Dermis blood vessel endothelial cell (primary cell): Measurements from ENCODE around the gene ST8SIA1. TPM values are rescaled to one million over a fixed set of nuclear protein-coding genes. Genes with fewer than 3 reads are reported as not detected.

Source experiments
- DNase-seq: peaks from one replicate; pipeline ENCODE4 v3.0.0; 2010
- total RNA-seq: library from RNA; depleted of rRNA; stranded (reverse); fragments of >200 nt; gene quantifications from 2 replicates; pipeline ENCODE4 v1.2.3, GENCODE V29; 2014

Gene ST8SIA1
- total RNA-seq, 1 donor from 2014 or later: 0.17 TPM

DNA sequence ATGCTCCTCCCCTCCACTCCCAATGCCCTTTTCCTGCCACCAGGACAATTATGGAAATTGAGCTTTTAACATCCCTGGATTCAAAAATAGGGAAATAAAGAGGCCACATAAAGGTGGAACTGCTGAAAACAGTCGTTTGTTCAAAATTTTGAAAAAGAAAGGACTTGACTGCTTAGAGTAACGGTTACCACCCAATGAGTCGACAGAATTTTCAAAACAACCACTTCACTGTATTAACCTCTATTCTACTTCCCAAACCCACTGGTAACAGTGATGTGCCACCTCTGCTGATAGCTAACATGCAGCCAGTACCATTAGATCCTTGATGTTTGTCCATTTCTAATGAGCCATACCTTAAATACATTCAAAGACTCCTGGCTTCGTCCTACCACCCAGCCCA, 4.9 kb downstream of the ST8SIA1 start:
- DNase-seq: no peak

- DNase-seq: no peak
Observed at GRCh38 chr12:22325218-22325617, 9.3 kb downstream of the ST8SIA1 start.

GRCh38 chr12:22322091-22322490, 12.4 kb downstream of the ST8SIA1 start:
- no peak for DNase-seq

- DNase-seq: no peak
Observed at GRCh38 chr12:22321638-22322037, 12.9 kb downstream of the ST8SIA1 start.

DNA sequence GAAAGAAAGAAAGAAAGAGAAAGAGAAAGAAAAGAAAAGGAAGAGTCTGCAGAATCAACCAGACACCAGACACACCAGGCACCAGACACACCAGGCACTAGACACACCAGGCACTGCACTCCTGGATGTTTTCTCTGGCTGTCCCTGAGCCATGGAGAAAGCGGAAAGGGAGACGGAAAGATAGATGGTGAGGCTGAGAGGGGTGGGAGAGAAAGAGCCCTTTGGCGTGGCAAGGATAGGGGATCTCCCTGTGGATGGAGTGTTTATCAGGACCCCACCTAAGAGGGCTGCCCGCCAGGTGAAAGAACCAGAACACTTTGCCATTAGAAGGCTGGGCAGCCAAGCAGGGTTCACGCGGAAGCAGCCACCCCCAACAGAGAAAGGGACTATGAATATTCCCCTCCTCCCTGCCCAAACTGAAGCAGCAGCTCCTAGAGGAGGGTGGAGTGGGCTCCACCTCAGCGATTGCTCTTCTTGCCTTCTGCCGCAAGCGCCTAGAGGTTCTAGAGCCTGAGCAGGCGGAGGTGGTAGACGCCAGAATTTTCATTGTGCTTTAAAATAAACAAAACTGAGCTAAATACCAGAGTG, 13.4 kb downstream of the ST8SIA1 start:
- no peak for DNase-seq

DNA sequence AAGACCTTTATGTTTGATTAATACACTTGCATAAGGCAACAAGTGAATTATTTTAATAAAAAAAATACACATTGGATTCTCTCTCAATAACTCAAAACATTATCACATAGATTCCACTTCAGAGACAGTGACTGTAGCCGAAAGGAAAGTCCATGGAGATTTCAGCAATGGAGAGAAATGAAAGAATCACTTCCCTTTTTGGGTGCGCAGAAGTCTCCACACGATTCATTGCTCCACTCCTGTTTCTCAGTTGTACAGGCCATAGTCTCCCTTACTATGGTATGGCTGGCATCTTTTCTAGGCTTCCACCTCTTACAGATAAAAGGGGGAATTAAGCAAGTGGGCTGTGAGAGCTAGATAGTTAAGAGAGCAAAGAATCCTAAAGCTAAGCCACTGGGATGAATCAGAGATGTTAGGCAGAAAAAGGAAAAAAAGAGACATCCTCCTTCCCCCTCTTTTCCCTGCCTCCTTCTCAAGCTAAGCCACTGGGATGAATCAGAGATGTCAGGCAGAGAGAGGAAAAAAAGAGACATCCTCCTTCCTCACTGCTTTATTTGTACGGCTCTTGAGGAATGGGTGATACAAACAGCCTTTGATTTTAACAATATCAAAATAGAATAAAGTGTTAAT, 16.3 kb downstream of the ST8SIA1 start:
- DNase-seq: no peak

GRCh38 chr12:22313963-22314330, 20.6 kb downstream of the ST8SIA1 start:
- no peak for DNase-seq

DNA sequence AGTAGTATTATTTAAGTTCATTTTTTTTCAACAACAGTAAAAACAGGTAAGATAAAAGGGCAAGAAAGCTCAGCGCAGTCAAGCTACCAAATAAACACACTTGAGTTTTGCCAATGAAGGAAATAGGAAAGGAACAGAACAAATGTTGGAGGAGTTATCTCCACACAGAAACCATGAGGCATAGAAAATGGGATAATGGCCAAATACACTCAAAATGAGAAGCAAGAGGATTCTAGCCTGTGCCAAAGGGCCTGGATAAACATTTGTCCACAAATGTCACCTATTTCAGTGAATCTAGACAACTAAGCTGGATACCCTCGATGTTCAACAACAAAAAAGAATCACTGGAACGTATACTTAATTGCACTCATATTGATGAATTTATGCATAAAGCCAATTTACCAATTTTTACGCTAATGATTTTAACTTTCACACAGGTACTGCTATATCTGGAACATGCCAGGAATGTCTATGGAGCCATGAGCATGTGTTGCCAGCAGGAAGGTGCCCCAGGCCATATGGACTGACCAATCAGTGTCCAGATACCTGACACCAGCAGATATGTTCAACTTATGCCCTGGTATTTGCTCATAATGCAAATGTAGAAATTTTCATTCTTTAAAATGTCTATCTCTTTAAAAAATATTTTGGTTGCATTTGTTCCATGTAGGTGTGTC, 21.1 kb downstream of the ST8SIA1 start:
- no peak for DNase-seq

- peak; percentile 59 for DNase-seq
Observed at GRCh38 chr12:22312336-22312735, 22.2 kb downstream of the ST8SIA1 start.

- DNase-seq: no peak
Observed at GRCh38 chr12:22310709-22311108, 23.8 kb downstream of the ST8SIA1 start.

DNA sequence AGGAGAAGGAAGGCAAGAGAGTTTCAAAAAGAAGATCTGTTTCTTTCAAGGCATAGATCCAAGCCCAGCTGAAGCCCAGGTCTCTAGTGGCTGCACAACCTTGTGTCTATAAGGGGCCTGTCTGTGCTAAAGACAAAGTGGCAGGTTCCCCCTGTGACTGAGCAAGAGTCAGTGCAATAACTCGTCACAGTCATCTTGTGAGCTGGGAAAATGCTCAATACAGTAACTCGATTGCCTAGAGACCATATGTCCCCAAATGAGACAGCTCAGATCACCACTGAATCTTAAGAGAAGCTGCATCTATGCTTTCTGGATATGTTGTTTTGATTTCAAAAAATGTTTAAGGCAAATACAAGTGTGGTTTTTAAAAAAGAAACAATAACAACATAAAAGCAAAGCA, 24.2 kb downstream of the ST8SIA1 start:
- DNase-seq: no peak

DNA sequence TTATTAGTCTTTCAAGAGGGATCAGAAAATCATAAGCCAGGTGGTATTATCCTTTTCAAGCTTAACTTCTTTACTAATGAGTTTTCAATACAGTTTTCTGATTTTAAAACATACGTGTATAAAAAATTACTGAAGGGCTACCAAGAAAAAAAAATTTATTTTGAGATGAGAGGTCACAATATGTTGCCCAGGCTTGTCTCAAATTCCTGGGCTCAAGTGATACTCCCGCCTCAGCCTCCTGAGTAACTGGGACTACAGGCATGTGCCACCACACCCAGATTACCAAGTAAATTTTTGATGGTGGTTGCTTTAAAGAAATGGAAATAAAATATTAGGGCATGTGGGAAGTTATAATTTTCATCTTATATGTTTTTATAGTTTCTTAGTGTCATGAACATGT, 26.7 kb downstream of the ST8SIA1 start:
- no peak for DNase-seq

DNA sequence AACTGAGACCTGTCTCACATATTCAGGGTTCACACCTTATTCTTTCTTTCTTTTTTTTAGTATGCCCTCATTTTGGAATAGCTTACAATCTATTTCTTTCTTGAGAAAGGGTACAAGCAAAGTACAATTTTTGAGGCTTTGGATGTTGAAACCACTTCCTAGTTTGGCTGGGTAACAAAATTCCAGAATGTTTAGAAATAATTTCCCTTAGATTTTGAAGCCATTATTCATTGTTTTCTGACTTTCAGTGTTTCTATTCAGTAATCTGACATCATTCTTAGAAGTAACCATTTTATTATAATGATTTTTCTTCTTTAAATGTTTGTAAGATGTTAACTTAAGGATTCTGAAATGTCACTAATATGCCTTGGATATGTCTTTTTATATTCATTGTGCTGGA, 28.2 kb downstream of the ST8SIA1 start:
- DNase-seq: no peak

GRCh38 chr12:22304341-22304740, 30.2 kb downstream of the ST8SIA1 start:
- DNase-seq: no peak

GRCh38 chr12:22299294-22299912, 35.1 kb downstream of the ST8SIA1 start:
- DNase-seq: no peak

DNA sequence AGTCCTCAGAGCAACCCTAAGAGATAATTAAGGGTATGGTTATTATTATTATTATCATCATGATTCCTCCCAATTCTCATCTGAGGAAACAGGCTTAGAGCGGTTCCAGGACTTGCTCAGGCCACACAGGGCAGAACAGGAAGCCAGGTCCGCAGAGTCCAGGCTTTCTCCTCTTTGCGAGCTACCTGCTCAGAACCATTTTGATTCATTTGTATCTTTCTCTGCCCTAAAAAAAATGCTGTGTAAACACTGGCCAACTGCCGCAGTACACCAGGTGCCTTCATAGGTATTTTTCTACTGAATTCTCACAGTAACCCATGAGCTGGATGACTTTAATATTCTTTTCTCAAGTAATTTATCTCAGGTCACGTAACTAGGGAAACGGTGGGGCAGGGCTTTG, 45.3 kb downstream of the ST8SIA1 start:
- DNase-seq: no peak

- peak; percentile 20 for DNase-seq
Observed at GRCh38 chr12:22287776-22288621, 46.5 kb downstream of the ST8SIA1 start.

DNA sequence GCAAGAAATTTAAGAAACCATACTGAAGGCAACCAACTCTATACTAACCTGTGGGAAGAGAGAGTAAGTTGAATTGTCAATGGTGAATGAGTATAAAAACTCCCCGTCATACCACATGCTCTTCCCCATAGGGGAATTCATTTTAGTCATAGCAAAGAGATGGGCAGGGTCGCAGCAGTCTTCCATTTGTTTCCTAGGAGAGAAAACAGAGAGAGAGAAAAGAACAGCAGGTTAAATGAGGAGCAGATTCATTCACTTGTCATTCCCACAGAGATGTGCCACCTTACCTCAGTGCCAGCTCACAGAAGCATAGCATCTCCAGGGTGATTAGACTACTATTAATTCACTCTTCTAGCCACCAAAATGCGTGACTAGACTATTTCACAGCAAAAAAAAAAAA, 47.4 kb downstream of the ST8SIA1 start:
- no peak for DNase-seq

GRCh38 chr12:22286569-22286968, 47.9 kb downstream of the ST8SIA1 start:
- no peak for DNase-seq

GRCh38 chr12:22285846-22286245, 48.7 kb downstream of the ST8SIA1 start:
- no peak for DNase-seq

- DNase-seq: no peak
Observed at GRCh38 chr12:22284871-22285270, 49.6 kb downstream of the ST8SIA1 start.

DNA sequence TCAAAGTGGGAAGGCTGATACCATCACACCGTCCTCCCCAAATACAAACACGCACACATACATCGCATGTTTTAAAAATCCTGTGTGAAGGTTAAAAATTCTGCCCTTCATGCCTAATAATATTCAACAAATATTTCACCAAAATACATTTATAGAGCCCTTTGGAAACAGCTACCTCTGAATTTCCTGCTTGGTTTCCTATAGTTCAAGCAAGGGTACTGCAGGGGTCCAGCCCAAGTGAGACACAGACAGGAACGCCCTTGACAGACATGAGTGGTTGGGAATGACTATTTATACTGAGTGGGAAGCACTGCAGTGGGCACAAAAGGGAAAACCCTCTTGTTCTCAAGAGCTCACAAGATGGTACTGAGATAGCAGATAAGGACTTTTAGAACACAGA, 51.0 kb downstream of the ST8SIA1 start:
- DNase-seq: no peak

DNA sequence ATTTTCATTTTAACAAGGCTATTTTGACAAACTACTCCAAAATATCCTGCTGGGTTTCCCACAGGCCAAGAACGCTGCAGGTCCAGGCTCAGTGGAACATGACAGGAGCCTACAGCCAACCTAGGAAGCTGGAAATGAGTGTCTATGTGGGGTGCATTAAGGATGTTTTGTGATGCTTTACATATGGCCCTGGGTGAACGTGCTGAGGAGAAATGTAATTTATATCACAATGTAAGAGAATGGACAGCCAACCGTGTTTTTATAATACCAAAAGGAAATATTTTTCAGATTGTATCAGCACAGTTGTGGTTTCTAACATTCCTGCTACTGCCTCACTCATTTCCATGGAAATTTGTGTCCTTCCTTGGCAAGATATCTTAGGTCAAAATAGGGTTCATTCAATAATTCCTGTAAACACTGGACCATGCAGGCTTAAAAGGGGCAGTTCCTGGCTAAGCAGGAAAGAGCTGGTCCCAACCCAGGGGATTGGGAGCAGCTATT, 51.5 kb downstream of the ST8SIA1 start:
- DNase-seq: peak; percentile 29
